ENCODE data around the gene LPP. TPM values are rescaled to one million over a fixed set of nuclear protein-coding genes. Genes with fewer than 3 reads are reported as not detected.
A peak's percentile ranks its signal among the peaks of the same experiment; 100 is the strongest.

LPP gene
- total RNA-seq, 1 donor, result 196 TPM

DNA sequence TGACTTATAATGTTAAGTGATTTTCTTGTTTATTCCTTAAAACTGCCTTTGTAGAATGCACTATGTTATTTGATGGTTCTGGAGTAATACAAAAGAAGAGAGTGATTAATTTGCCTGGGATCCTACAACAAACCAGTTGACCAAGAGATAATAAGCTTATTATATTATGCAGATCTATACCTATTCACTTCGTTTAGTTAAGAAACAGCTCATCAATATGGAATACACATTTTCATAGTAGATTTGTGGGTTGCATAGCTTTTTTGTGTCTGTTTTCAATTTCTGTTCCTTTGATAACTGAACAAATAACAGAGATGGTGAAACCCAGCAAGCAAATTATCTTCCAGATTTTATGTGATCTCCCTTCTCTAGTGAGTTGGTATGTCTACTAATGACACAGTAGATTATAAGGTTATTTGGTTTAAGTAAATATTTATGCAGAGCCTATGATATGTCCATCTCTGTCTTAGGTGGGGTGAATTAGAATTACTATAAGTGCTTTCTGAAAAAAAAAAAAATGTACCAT, 574.5 kb downstream of the LPP start:
- DNase-seq (ENCODE audit: low read depth), result no peak
- no peak overlapping the region for H3K4me3 ChIP-seq (ENCODE audit: low read depth, low read length)
- TF ChIP-seq, protein P1, sequence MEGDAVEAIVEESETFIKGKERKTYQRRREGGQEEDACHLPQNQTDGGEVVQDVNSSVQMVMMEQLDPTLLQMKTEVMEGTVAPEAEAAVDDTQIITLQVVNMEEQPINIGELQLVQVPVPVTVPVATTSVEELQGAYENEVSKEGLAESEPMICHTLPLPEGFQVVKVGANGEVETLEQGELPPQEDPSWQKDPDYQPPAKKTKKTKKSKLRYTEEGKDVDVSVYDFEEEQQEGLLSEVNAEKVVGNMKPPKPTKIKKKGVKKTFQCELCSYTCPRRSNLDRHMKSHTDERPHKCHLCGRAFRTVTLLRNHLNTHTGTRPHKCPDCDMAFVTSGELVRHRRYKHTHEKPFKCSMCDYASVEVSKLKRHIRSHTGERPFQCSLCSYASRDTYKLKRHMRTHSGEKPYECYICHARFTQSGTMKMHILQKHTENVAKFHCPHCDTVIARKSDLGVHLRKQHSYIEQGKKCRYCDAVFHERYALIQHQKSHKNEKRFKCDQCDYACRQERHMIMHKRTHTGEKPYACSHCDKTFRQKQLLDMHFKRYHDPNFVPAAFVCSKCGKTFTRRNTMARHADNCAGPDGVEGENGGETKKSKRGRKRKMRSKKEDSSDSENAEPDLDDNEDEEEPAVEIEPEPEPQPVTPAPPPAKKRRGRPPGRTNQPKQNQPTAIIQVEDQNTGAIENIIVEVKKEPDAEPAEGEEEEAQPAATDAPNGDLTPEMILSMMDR (IDR thresholded peaks at IDR 0.05; ENCODE audit: insufficient read depth, low read depth, low read length), result no peak

GRCh38 chr3:188729422-188729821, 575.5 kb downstream of the LPP start:
- TF ChIP-seq, protein P1 (IDR thresholded peaks at IDR 0.05; ENCODE audit: insufficient read depth, low read depth, low read length), result no peak
- DNase-seq (ENCODE audit: low read depth), result no peak
- H3K4me3 ChIP-seq (ENCODE audit: low read depth, low read length), result no peak overlapping the region

GRCh38 chr3:188734395-188734794, 580.4 kb downstream of the LPP start:
- no peak overlapping the region for H3K4me3 ChIP-seq (ENCODE audit: low read depth, low read length)
- TF ChIP-seq, protein P1 (IDR thresholded peaks at IDR 0.05; ENCODE audit: insufficient read depth, low read depth, low read length), result no peak
- DNase-seq (ENCODE audit: low read depth), result peak; percentile 20

GRCh38 chr3:188739511-188739910, 585.6 kb downstream of the LPP start:
- no peak overlapping the region for H3K4me3 ChIP-seq (ENCODE audit: low read depth, low read length)
- no peak for DNase-seq (ENCODE audit: low read depth)
- TF ChIP-seq, protein P1 (IDR thresholded peaks at IDR 0.05; ENCODE audit: insufficient read depth, low read depth, low read length), result no peak

DNA sequence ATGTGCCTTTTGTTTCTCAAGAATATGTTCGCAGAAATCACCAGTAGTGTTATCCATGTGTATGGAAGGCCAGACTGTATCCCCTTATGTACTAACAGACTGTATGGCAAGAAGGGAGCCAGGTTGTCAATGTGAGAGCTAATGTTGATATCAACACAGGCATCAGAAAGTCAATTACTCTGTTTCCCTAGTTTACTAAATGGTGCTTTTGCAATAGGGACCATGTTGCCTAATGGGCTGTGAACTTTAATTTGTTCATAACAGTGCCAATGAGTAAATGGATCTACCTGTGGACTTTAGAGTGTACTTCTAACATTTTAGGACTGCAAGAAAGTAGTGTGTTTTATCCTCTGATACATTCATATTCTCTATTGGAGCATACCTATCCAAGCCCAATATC, 586.1 kb downstream of the LPP start:
- H3K4me3 ChIP-seq (ENCODE audit: low read depth, low read length), result no peak overlapping the region
- TF ChIP-seq, protein P1 (IDR thresholded peaks at IDR 0.05; ENCODE audit: insufficient read depth, low read depth, low read length), result no peak
- no peak for DNase-seq (ENCODE audit: low read depth)

- no peak overlapping the region for H3K4me3 ChIP-seq (ENCODE audit: low read depth, low read length)
- no peak for DNase-seq (ENCODE audit: low read depth)
- TF ChIP-seq, protein P1 (IDR thresholded peaks at IDR 0.05; ENCODE audit: insufficient read depth, low read depth, low read length), result no peak
These were observed 589.0 kb downstream of the LPP start for GRCh38 chr3:188742755-188743550.
